Natural killer cell (primary cell): ENCODE measurements around the gene SCG3. TPM values are rescaled to one million over a fixed set of nuclear protein-coding genes. Genes with fewer than 3 reads are reported as not detected.

ENCODE experiments used
- ATAC-seq, 3 donors: fragments of 150-1000 bp in 2 of 3; fragments of 200-7000 bp in 1 of 3; cut with Tn5 transposase; 1 replicate in 1 of 3; 2 replicates in 2 of 3; pipeline ENCODE4 v1.10.0; 2021; ENCODE audit warnings: mild to moderate bottlenecking in 2 of 3, moderate library complexity in 2 of 3
- DNase-seq, 2 donors: peaks; one replicate each; pipeline versions ENCODE4 v3.0.0 to v3.0.0-alpha.2; 2013 to 2021; ENCODE audit warnings: mixed read lengths in 1 of 2
- H3K27ac ChIP-seq: one replicate; pipeline ENCODE4 v1.5.1; 2013; ENCODE audit warnings: mild to moderate bottlenecking, low read length
- H3K27me3 ChIP-seq: one replicate; pipeline ENCODE4 v1.6.1; 2013; ENCODE audit warnings: low read length; ENCODE audit not compliant: control insufficient read depth, insufficient read depth
- H3K36me3 ChIP-seq: one replicate; pipeline ENCODE4 v1.6.1; 2013; ENCODE audit warnings: low read length; ENCODE audit not compliant: control insufficient read depth, insufficient read depth
- H3K4me1 ChIP-seq: one replicate; pipeline ENCODE4 v1.6.1; 2013; ENCODE audit warnings: low read length; ENCODE audit not compliant: control insufficient read depth, insufficient read depth
- H3K4me3 ChIP-seq: one replicate; pipeline ENCODE4 v1.5.1; 2013; ENCODE audit warnings: low read length
- H3K9me3 ChIP-seq: one replicate; pipeline ENCODE4 v1.6.1; 2013; ENCODE audit warnings: low read length; ENCODE audit not compliant: control insufficient read depth, insufficient read depth
- H3K27ac Mint-ChIP-seq, 2 donors: one replicate each; pipeline ENCODE4 v1.8.0; 2022; ENCODE audit warnings: mild to moderate bottlenecking in 2 of 2, mixed read lengths in 2 of 2, moderate library complexity in 1 of 2
- H3K27me3 Mint-ChIP-seq, 2 donors: one replicate each; pipeline ENCODE4 v1.8.0; 2022; ENCODE audit warnings: low read depth in 2 of 2, mixed read lengths in 2 of 2
- H3K36me3 Mint-ChIP-seq: one replicate; pipeline ENCODE4 v1.8.0; 2022; ENCODE audit warnings: mixed read lengths
- H3K4me1 Mint-ChIP-seq, 2 donors: one replicate each; pipeline ENCODE4 v1.8.0; 2022; ENCODE audit warnings: mixed read lengths in 2 of 2
- H3K4me3 Mint-ChIP-seq: one replicate; pipeline ENCODE4 v1.8.0; 2022; ENCODE audit warnings: mild to moderate bottlenecking, moderate library complexity, mixed read lengths
- H3K9me3 Mint-ChIP-seq, 2 donors: one replicate each; pipeline ENCODE4 v1.8.0; 2022; ENCODE audit warnings: mixed read lengths in 2 of 2
- CTCF ChIP-seq: fragments of 200-600 bp; IDR thresholded peaks from one replicate; pipeline ENCODE4 v1.8.0; 2022; ENCODE audit warnings: antibody characterized with exemption
- WGBS: methylation state at CpG from one replicate; pipeline ENCODE4 v1.1.7; 2013; ENCODE audit warnings: missing lambda C conversion rate; ENCODE audit not compliant: insufficient coverage; 5-methylcytosine and 5-hydroxymethylcytosine counted together
- intact Hi-C: fragments of 100-400 bp; cut with micrococcal nuclease; formaldehyde crosslinking; loops from one replicate; pipeline ENCODE4 v1.14.2; 2022
- total RNA-seq, 4 donors: library from RNA; stranded (reverse); fragments of 120-200 nt in 1 of 4; gene quantifications; one replicate each; pipeline versions ENCODE4 v1.2.3 to v1.2.4, GENCODE V29; 2013 to 2022

Gene SCG3
- total RNA-seq, 3 donors from 2014 or later (not counting 1 experiment from before 2014, with no cell fraction given): not detected

- Mint-ChIP-seq H3K27me3 (peaks cover 4 to 12% of the 10 kb centered on the region in 2 donors), H3K9me3 (no peaks in the 10 kb centered on the region), H3K4me1 (peaks cover 35 to 37% of the 10 kb centered on the region in 2 donors), H3K36me3 (no peaks in the 10 kb centered on the region), H3K27ac (peak overlapping the region; percentile 84 to 97), H3K4me3 (peak overlapping the region; percentile 84)
- DNase-seq: no peak
- H3K9me3 ChIP-seq: no peaks in the 10 kb centered on the region
- intact Hi-C loops: loop anchor here (5.0 to 10.0 kb wide), 2 partner anchors 86 to 234 kb away; partner anchors contain the start of genes LEO1 and TMOD3
- 75% methylated on average over 2 of the region's 2 CpGs for WGBS
- ATAC-seq: no peak
- H3K4me1 ChIP-seq: peaks cover 41% of the 10 kb centered on the region
- no peaks in the 10 kb centered on the region for H3K27me3 ChIP-seq
- H3K27ac ChIP-seq: peak overlapping the region; percentile 81
- TF ChIP-seq CTCF: no peak
- no peak overlapping the region for H3K4me3 ChIP-seq
- peaks cover 2% of the 10 kb centered on the region for H3K36me3 ChIP-seq
Measured at GRCh38 chr15:51738553-51738952, 57.2 kb downstream of the SCG3 start.

GRCh38 chr15:51739061-51739712, 57.9 kb downstream of the SCG3 start:
- no peak for TF ChIP-seq CTCF
- no peaks in the 10 kb centered on the region for H3K36me3 Mint-ChIP-seq
- WGBS: 100% methylated on average over 1 of the region's 2 CpGs
- ATAC-seq: no peak
- Histone ChIP-seq H3K36me3 (peaks cover 2% of the 10 kb centered on the region), H3K9me3 (no peaks in the 10 kb centered on the region), H3K27me3 (no peaks in the 10 kb centered on the region), H3K4me1 (peaks cover 36% of the 10 kb centered on the region), H3K27ac (peak overlapping the region; percentile 81), H3K4me3 (no peak overlapping the region)
- H3K27ac Mint-ChIP-seq: peak overlapping the region; percentile 84 to 97
- H3K9me3 Mint-ChIP-seq: no peaks in the 10 kb centered on the region
- peaks cover 10 to 19% of the 10 kb centered on the region in 2 donors for H3K27me3 Mint-ChIP-seq
- H3K4me1 Mint-ChIP-seq: peaks cover 33 to 35% of the 10 kb centered on the region in 2 donors
- intact Hi-C loops: loop anchor here (5.0 to 10.0 kb wide), 2 partner anchors 86 to 233 kb away; partner anchors contain the start of genes LEO1 and TMOD3
- DNase-seq: no peak
- H3K4me3 Mint-ChIP-seq: peak overlapping the region; percentile 84

- no peak for TF ChIP-seq CTCF
- Mint-ChIP-seq H3K27me3 (peaks cover 56 to 76% of the 10 kb centered on the region in 2 donors), H3K9me3 (no peaks in the 10 kb centered on the region), H3K4me3 (no peak overlapping the region), H3K36me3 (no peaks in the 10 kb centered on the region), H3K4me1 (peaks cover 6 to 10% of the 10 kb centered on the region in 2 donors), H3K27ac (no peak overlapping the region)
- H3K4me1 ChIP-seq: peaks cover 12% of the 10 kb centered on the region
- H3K4me3 ChIP-seq: no peak overlapping the region
- intact Hi-C loops: no loop called here
- H3K27ac ChIP-seq: no peak overlapping the region
- WGBS: 97% methylated on average over 5 of the region's 5 CpGs
- H3K27me3 ChIP-seq: peaks cover 11% of the 10 kb centered on the region
- H3K9me3 ChIP-seq: no peaks in the 10 kb centered on the region
- no peak for ATAC-seq
- DNase-seq: no peak
- no peaks in the 10 kb centered on the region for H3K36me3 ChIP-seq
Measured at GRCh38 chr15:51749307-51749706, 68.0 kb downstream of the SCG3 start.
